ENCODE data around the gene GNG12.

DNA sequence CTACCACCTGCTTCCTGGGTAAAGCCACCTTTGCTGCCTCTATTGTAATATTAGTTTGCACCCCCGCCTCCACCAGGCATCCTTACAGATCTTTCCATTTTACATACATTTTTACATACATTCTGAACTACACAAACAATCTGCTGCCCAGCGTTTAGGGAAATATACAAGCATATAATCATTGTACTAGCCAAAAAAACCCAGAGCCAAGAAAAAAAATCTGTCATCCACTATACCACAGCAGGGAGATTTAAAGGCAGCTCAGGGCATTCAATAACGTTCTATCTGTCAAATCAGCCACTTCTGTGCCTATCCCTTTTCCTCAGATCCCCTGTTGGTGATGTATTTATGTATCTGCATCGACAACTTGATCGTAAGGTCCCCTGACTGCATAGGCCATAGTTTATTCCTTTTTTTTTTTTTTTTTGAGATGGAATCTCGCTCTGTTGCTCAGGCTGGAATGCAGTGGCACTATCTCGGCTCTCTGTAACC, 43.0 kb downstream of the GNG12 start:
- TF ChIP-seq, protein P1, sequence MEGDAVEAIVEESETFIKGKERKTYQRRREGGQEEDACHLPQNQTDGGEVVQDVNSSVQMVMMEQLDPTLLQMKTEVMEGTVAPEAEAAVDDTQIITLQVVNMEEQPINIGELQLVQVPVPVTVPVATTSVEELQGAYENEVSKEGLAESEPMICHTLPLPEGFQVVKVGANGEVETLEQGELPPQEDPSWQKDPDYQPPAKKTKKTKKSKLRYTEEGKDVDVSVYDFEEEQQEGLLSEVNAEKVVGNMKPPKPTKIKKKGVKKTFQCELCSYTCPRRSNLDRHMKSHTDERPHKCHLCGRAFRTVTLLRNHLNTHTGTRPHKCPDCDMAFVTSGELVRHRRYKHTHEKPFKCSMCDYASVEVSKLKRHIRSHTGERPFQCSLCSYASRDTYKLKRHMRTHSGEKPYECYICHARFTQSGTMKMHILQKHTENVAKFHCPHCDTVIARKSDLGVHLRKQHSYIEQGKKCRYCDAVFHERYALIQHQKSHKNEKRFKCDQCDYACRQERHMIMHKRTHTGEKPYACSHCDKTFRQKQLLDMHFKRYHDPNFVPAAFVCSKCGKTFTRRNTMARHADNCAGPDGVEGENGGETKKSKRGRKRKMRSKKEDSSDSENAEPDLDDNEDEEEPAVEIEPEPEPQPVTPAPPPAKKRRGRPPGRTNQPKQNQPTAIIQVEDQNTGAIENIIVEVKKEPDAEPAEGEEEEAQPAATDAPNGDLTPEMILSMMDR (IDR thresholded peaks at IDR 0.05) = no peak
- no peak for TF ChIP-seq POLR2A (IDR thresholded peaks at IDR 0.05)

All from adrenal gland (tissue), 5 donors.